NB4 (cell line): ENCODE results near the gene SDK2.

ENCODE experiments used
- MYC ChIP-seq: IDR thresholded peaks from 2 replicates; pipeline ENCODE4 v1.6.1; 2011; ENCODE audit warnings: low read depth, low read length
- POLR2A ChIP-seq: IDR thresholded peaks from 2 replicates; pipeline ENCODE4 v1.6.1; 2011; ENCODE audit warnings: mild to moderate bottlenecking; ENCODE audit not compliant: insufficient read length; ENCODE audit errors: extremely low read depth
- TF ChIP-seq, protein P1 (sequence below): IDR thresholded peaks from one replicate; pipeline ENCODE4 v1.5.1; 2012; ENCODE audit warnings: low read depth, low read length
- TF ChIP-seq, protein P2 (sequence below): IDR thresholded peaks from 2 replicates; pipeline ENCODE4 v1.6.1; 2011; ENCODE audit warnings: low read depth, low read length

DNA sequence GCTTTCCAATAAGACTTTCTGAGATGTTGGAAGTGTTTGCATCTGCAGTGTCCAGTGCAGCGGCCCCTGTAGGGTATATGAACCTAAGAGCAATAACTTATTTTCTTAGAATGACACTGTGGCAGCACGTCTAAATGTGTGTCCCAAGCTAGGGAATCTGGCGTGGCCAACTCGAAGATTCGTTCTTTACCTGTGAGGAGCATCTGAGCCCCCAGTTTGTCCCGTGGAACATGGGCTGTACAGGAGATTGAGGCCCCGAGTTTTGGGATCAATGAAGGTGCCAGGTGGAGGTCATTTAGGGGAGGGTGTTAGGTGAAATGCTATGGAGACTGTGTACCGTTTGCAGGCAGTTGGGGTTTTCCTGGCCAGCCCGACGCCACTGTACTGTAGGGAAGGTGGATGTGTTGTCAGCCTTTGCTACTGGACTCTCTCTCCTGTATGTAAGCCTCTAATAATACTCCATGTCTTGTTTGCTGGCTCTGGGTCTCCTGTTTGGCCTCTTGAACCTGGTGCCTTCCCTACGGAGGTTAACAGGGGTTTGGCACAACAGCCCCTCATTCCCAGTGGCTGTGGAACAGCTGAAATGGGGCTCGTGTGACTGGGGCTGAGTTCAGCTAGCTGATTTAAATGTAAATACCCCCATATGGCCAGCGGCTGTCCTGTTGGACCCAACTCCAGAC, 45.5 kb upstream of the SDK2 start:
- TF ChIP-seq POLR2A (no peak), MYC (no peak)
- TF ChIP-seq, protein P1, sequence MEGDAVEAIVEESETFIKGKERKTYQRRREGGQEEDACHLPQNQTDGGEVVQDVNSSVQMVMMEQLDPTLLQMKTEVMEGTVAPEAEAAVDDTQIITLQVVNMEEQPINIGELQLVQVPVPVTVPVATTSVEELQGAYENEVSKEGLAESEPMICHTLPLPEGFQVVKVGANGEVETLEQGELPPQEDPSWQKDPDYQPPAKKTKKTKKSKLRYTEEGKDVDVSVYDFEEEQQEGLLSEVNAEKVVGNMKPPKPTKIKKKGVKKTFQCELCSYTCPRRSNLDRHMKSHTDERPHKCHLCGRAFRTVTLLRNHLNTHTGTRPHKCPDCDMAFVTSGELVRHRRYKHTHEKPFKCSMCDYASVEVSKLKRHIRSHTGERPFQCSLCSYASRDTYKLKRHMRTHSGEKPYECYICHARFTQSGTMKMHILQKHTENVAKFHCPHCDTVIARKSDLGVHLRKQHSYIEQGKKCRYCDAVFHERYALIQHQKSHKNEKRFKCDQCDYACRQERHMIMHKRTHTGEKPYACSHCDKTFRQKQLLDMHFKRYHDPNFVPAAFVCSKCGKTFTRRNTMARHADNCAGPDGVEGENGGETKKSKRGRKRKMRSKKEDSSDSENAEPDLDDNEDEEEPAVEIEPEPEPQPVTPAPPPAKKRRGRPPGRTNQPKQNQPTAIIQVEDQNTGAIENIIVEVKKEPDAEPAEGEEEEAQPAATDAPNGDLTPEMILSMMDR = no peak
- TF ChIP-seq, protein P2, sequence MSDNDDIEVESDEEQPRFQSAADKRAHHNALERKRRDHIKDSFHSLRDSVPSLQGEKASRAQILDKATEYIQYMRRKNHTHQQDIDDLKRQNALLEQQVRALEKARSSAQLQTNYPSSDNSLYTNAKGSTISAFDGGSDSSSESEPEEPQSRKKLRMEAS = no peak
